Measurements from ENCODE around the gene FOXO1.

DNA sequence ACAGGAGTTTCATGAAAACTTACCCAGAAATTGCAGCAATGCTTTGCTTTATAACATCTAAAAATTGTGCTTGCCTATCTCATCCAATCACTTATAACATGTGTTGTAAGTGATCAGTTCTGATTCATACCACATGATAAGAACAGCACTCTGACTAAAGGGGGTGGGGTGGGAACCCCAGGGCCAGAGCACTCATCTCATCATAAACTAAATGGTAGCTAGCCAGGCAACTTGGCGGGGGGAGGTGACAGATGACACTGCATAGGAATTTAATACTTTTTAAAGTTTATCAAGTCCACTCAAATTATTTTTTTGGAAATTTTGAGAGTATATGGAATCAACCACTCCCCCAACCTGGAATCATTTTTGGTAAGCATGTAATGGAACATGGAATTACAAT lies 42.1 kb downstream of the FOXO1 start:
- TF ChIP-seq, protein P1, sequence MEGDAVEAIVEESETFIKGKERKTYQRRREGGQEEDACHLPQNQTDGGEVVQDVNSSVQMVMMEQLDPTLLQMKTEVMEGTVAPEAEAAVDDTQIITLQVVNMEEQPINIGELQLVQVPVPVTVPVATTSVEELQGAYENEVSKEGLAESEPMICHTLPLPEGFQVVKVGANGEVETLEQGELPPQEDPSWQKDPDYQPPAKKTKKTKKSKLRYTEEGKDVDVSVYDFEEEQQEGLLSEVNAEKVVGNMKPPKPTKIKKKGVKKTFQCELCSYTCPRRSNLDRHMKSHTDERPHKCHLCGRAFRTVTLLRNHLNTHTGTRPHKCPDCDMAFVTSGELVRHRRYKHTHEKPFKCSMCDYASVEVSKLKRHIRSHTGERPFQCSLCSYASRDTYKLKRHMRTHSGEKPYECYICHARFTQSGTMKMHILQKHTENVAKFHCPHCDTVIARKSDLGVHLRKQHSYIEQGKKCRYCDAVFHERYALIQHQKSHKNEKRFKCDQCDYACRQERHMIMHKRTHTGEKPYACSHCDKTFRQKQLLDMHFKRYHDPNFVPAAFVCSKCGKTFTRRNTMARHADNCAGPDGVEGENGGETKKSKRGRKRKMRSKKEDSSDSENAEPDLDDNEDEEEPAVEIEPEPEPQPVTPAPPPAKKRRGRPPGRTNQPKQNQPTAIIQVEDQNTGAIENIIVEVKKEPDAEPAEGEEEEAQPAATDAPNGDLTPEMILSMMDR (IDR thresholded peaks at IDR 0.05; ENCODE audit: low read length): no peak
- no peak for TF ChIP-seq EZH2 (IDR thresholded peaks at IDR 0.05; ENCODE audit: borderline replicate concordance, low read length)
